ENCODE results near the gene CXADR.
"Not testable (repeated sequence)": the region's sequence is repeated elsewhere in the genome, so short reads cannot be mapped to it uniquely, and the experiment has no call there.

Gene CXADR

DNA sequence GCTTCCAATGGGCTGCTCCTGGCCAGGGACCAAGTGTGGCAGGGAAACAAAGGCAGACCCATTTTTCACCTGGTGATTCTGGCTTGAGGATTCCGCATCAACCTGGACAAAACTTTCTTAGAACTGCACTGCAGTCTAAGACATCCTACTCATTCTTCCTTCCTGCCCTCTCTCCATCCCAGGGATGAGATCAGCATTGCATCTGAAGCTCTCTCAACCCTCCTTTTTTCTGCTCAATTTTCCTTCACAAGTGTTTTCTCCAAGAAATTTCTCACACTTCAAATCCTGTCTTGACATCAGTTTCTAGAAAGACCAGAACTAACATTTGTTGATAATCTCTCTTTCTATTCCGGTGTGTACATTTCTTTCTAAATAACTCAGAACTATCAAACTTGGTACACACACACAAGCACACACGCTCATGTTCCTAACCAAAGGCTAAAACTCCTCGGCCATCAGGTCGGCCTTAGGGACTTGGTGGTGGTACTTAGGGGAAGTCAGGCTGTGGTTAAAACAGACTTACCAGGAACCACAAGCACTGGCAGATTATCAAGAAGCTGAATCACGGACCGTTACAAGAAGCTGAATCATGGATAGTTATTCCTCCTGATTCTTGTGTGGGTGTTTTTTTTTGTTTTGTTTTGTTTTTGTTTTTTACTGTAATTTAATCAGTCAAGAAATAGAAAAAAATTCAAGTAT is 21.0 kb upstream of the CXADR start:
- no peak for TF ChIP-seq GATA1 (IDR thresholded peaks at IDR 0.05; ENCODE audit: low read depth, low read length)
- no peak for TF ChIP-seq POLR2A (IDR thresholded peaks at IDR 0.05; ENCODE audit: low read length)
- no peak for DNase-seq

DNA sequence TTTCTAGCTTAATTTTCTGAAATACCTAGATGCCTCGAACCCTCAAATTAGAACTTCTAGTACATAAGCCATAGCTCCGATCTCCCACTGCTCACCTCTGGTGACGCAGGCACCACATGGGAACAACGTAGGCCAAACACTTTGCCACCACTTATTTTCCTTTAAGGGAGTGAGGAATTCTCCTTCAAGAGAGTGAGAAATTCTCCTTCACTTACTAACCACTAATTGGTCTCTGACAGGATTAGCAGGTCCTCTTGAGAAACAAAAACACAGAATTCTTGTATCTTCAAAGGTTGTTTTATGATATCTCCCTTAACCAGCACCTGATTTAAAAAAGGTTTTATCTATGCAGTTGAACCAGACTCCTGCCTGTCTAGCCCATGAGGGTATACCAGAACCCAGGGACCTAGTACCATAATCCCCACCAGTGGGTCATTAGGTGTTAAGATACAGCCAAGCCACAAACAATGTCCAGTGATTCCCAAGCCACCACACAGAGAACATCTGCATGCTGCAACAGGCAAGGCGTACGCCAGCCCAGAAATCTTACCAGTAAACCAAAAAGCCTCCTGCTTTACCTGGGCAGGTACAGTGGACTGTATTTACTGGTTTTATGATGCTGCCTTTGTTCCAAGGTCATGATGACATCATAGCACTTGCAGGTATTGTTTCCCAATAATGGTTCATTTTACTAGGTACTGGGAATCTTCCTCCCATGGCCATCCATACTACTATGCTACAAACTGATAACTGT is 20.3 kb upstream of the CXADR start:
- DNase-seq, result no peak
- no peak for TF ChIP-seq GATA1 (IDR thresholded peaks at IDR 0.05; ENCODE audit: low read depth, low read length)
- no peak for TF ChIP-seq POLR2A (IDR thresholded peaks at IDR 0.05; ENCODE audit: low read length)

DNA sequence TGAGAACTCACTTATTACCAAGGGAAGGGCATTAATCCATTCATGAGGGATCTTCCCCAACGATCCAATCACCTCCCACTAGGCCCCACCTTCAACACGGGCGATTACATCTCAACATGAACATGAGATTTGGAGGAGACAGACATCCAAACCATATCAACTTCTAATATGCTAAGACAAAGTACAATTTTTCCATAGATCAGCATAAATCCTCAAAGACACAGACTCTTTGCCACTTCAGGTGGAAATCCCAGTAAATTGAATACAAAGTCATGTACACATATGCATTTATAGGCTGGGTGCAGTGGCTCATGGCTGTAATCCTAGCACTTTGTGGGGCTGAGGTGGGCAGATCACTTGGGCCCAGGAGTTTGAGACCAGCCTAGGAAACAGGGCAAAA is 18.8 kb upstream of the CXADR start:
- DNase-seq, result no peak
- TF ChIP-seq GATA1 (IDR thresholded peaks at IDR 0.05; ENCODE audit: low read depth, low read length) (no peak), POLR2A (IDR thresholded peaks at IDR 0.05; ENCODE audit: low read length) (no peak)

DNA sequence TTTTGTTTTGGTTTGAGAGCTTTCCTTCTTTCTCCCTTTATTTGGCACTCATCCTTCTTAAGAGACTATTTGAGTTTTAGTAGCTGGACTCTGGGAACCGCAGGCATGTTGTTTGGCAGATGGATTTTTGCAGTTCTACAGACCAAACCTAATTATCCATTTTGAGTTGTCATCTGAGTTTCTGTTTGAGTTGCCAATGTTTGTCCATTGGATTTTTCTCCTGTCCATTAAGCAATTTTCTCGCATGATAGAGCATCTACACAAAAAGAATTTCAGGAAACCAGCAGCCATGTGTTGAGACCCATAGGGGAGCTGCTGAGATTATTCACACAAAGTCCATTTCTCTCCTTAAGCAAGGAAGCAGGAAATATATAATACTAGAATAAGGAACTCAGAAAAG is 17.2 kb upstream of the CXADR start:
- no peak for DNase-seq
- TF ChIP-seq POLR2A (IDR thresholded peaks at IDR 0.05; ENCODE audit: low read length) (no peak), GATA1 (IDR thresholded peaks at IDR 0.05; ENCODE audit: low read depth, low read length) (no peak)

DNA sequence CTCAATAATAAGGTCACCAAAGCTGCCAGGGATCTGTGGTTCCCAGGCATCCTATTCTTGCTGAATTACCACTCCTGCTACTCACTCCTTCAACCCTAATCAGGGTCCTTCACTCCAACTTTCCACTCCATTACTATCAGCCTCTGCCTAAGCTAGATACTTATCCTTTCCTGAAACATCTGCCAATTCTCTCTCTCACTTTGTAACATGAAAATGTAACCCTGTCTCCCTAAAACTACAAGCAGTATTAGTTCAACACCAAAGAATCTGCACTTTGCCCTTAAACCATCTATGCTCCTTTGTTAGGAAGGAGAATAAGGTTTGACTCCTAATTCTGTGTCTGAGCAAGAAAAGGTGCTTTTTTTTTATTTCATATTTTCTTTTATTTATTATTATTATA is 15.5 kb upstream of the CXADR start:
- TF ChIP-seq GATA1 (IDR thresholded peaks at IDR 0.05; ENCODE audit: low read depth, low read length) (no peak), POLR2A (IDR thresholded peaks at IDR 0.05; ENCODE audit: low read length) (no peak)
- no peak for DNase-seq

DNA sequence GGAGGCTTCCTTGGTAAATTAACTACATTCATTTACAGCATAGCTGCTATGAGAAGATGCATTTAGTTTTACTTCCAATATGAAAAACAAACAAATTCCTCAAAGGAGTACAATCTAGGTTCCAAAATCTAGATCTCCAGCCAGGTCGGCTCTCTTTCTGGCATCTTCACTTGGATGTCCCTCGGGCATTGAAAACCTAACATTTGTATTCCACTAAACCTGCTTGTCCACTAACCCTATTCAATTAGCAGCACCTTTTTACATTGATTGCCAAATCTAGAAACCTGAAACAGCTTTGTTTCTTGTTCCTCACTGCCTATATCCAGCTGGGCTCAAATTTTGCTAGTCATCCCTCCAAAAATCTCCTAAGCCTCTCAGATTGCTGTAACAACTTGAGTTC is 14.3 kb upstream of the CXADR start:
- no peak for TF ChIP-seq POLR2A (IDR thresholded peaks at IDR 0.05; ENCODE audit: low read length)
- TF ChIP-seq GATA1 (IDR thresholded peaks at IDR 0.05; ENCODE audit: low read depth, low read length), result no peak
- no peak for DNase-seq

DNA sequence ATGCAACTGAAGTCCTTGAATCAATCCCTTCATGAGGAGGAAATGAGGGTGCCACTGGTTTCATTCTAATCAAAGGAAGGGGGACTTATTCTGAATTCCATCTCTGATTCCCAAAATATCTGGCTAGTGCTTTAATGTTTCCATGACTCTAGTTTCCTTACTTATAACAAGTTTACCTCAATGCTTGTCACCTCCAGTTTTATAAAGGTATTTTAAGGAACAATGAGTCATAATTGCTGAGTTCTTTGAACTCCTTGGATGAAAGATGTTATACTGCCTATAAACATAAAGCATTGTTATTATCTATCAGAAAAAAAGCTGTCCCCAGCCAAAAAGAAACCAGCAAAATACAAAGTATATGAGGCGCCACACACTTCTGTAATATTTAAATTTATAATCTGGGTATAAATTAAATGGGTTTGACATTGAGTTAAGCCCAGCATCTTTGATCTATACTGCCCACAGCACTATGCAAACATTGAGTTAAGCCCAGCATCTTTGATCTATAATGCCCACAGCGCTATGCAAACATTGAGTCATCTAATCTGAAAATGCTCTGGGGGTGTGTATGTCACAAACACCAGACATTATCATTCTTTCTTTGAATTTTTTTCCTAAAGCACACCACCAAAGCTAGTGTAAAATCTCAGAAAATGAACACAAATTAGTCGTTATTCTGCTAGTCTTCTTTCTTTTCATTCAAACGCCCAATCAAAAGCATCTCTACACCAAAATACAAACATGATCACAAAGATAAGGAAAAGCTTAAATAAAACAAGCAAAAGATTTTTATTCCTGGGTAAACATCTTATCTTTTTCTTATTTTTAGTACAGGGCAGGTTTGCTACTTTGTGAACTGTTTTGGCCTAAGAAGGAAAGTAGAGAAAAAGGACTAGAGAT is 11.5 kb upstream of the CXADR start:
- no peak for TF ChIP-seq GATA1 (IDR thresholded peaks at IDR 0.05; ENCODE audit: low read depth, low read length)
- no peak for TF ChIP-seq POLR2A (IDR thresholded peaks at IDR 0.05; ENCODE audit: low read length)
- DNase-seq, result no peak

DNA sequence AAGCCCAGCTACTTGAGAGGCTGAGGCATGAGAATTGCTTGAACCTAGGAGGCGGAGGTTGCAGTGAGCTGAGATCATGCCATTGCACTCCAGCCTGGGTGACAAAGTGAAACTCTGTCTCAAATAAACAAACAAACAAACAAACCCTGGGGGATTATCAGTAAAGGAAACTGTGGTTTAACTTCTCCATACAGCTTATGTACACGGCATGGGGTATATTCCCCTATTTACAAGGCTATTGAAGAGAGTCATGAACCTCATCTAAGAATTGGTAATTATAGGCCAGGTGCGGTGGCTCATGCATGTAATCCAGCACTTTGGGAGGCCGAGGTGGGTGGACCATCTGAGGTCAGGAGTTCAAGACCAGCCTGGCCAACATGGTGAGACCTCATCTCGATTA is 9.9 kb upstream of the CXADR start:
- not testable (repeated sequence) for DNase-seq

DNA sequence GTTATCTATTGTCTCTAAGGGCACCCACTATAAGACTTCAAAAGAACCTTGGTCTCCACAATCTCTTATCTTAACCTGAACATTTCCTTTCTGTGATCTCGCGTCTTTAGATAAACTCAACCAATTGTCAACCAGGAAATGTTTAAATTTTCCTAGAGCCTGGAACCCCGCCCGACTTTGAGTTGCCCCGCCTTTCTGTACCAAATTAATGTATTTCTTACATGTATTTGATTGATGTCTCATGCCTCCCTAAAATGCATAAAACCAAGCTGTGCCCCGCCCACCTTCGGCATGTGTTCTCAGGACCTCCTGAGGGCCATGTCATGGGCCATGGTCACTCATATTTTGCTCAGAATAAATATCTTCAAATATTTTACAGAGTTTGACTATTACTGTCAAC is 5.9 kb upstream of the CXADR start:
- DNase-seq, result no peak
- no peak for TF ChIP-seq GATA1 (IDR thresholded peaks at IDR 0.05; ENCODE audit: low read depth, low read length)
- no peak for TF ChIP-seq POLR2A (IDR thresholded peaks at IDR 0.05; ENCODE audit: low read length)

DNA sequence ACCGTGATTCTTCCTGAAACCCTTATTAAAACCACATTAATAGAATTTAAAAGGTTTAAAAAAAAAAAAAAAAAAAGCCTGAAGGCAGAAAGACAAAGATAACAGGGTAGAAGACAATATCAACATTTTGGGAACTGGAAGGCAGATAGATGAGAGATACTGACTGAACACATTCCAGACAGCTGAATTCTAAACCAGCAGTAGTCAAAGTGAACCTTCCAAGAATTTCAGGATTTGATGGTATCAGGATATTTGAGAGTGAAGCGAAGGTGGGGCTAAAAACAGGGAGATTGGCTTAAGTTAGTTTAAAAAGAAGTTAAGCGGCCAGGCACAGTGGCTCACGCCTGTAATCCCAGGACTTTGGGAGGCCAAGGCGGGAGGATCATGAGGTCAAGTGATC is 5.3 kb upstream of the CXADR start:
- TF ChIP-seq POLR2A (IDR thresholded peaks at IDR 0.05; ENCODE audit: low read length) (no peak), GATA1 (IDR thresholded peaks at IDR 0.05; ENCODE audit: low read depth, low read length) (no peak)
- DNase-seq, result no peak

DNA sequence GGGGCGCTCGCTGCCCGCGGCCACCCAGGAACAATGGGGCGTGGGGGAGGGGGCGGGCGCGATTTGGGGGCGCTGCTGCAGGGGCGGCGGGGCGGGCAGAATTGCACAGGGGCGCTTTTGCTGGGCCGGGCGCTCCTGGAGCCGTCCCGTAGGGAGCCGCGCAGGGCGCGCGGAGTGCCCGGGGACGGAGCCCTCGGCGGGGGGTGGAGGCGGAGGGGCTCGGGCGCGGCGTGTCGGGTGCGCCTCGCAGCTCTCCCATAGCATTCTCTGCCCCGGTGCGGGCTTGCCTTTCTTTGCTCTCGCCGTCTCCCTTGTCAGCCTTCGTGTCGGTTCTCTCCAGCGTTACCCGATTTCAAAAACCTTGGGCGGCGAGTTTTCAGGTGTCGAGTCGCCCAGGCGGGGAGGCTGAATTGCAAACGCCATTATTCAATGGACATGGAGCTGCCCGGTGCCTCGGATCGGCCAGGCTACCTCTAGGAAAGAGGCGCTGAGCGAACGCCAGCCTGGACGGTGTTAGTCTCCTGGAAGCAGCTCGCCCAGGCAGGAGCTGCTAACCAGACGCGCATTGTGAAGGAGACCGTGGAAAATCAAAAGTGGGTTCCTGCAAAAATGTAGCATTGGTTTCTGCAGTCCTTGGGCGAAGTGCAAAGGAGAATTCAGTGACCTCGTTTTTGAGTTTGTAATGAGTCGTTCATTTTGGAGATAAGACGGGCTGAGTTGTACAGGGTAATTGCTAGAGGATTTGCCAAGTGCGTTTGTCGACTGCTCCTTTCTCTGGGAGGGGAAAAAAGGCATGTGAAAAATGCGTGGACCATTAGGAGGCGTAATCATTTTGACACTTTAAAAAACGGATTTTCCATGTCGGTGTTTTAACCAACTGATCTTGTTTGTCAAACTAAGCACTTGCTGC is 626 bp downstream of the CXADR start:
- peak; percentile 20 to 26 for DNase-seq
- TF ChIP-seq GATA1 (IDR thresholded peaks at IDR 0.05; ENCODE audit: low read depth, low read length) (no peak), POLR2A (IDR thresholded peaks at IDR 0.05; ENCODE audit: low read length) (no peak)

DNA sequence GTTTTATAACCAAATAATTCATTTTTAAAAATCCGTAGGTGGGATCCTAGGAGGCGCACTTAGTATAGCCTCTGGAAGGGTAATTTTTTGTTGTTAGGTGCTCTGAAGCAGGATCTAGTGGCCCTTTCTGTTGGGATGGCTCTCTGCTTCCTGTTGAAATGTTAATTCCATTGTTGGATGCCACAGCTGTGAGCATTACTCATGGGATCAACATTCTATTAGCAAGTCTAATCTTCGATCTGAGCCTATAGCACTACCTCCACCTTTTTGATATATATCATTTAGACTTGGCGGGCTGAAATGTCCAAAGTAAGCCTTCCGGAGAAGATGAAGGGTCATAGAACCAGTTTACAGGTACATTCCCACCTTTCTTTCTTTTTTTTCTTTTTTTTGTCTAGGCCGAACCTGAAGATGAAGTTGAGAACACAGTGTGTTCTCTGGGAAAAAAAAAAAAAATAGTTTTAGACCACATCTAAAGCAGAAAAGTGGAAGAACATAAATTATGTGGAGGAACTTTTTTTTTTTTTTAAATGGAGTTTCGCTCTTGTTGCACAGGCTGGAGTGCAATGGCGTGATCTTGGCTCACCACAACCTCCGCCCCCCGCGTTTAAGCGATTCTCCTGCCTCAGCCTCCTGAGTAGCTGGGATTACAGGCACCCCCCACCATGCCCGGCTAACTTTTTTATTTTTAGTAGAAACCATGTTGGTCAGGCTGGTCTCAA is 1.4 kb downstream of the CXADR start:
- TF ChIP-seq POLR2A (IDR thresholded peaks at IDR 0.05; ENCODE audit: low read length) (no peak), GATA1 (IDR thresholded peaks at IDR 0.05; ENCODE audit: low read depth, low read length) (no peak)

DNA sequence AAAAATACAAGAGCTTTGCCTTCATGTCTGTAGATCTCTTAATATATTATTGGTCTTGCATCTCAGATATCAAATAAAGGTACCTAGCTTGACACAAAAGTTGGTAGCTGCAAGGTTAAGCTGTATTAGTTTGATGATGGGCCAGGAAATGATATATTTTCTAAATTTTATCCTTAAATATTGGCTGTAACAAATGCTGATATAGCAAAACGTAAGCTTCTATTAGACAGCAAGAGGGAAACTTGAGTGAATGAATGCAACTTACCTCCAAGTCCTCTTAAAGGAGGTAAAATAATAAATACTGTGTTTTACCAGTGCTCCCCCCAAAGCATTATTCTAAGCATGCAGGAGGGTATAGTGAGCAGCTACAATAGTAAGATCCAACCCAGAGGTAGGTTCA is 4.2 kb downstream of the CXADR start:
- not testable (repeated sequence) for DNase-seq

More for the DNA sequence above, 1.4 kb downstream of the CXADR start:
- no peak for DNase-seq
